G401 (cell line): ENCODE data around the gene HEATR5A. TPM values are rescaled to one million over a fixed set of nuclear protein-coding genes. Genes with fewer than 3 reads are reported as not detected.
"Not testable (repeated sequence)": the region's sequence is repeated elsewhere in the genome, so short reads cannot be mapped to it uniquely, and the experiment has no call there.

Experiments
- DNase-seq: peaks from one replicate; pipeline ENCODE4 v3.0.0-alpha.2; 2015; ENCODE audit warnings: low spot score
- in situ Hi-C: cut with HindIII; loops from 2 replicates; pipeline ENCODE4 v1.10.0; 2016; ENCODE audit warnings: low sequenced_read_pairs, mixed read lengths
- total RNA-seq: library from RNA; depleted of rRNA; stranded (reverse); fragments of >200 nt; shearing (Covaris generic); gene quantifications from 2 replicates; pipeline ENCODE4 v1.2.3, GENCODE V29; 2014

HEATR5A gene
- total RNA-seq, 1 experiment from 2014 or later, result 27.5 TPM

- in situ Hi-C loops, result no loop called here
- DNase-seq, result no peak
Measured at GRCh38 chr14:31269634-31270195, 150.6 kb downstream of the HEATR5A start.

GRCh38 chr14:31268216-31268615 lies 152.1 kb downstream of the HEATR5A start:
- in situ Hi-C loops, result no loop called here
- no peak for DNase-seq

GRCh38 chr14:31266437-31267331 lies 153.7 kb downstream of the HEATR5A start:
- no peak for DNase-seq
- in situ Hi-C loops, result no loop called here

- no peak for DNase-seq
- in situ Hi-C loops, result no loop called here
Measured at GRCh38 chr14:31265701-31266398, 154.5 kb downstream of the HEATR5A start.

- peak; percentile 8 for DNase-seq
- in situ Hi-C loops, result no loop called here
Measured at GRCh38 chr14:31263485-31264133, 156.7 kb downstream of the HEATR5A start.

GRCh38 chr14:31261859-31262731 lies 158.3 kb downstream of the HEATR5A start:
- in situ Hi-C loops, result no loop called here

GRCh38 chr14:31261523-31261858 lies 158.9 kb downstream of the HEATR5A start:
- DNase-seq, result no peak
- in situ Hi-C loops, result no loop called here

More at GRCh38 chr14:31261859-31262731, 158.3 kb downstream of the HEATR5A start:
- DNase-seq, result peak; percentile 10

GRCh38 chr14:31259040-31259435 lies 161.3 kb downstream of the HEATR5A start:
- DNase-seq, in situ Hi-C loops: not testable (repeated sequence)

GRCh38 chr14:31258427-31259039 lies 161.8 kb downstream of the HEATR5A start:
- in situ Hi-C loops, result no loop called here

GRCh38 chr14:31257554-31258426 lies 162.6 kb downstream of the HEATR5A start:
- DNase-seq, in situ Hi-C loops: not testable (repeated sequence)

More at GRCh38 chr14:31258427-31259039, 161.8 kb downstream of the HEATR5A start:
- DNase-seq, result no peak

- in situ Hi-C loops, result no loop called here
- DNase-seq, result no peak
Measured at GRCh38 chr14:31257244-31257553, 163.2 kb downstream of the HEATR5A start.

GRCh38 chr14:31256534-31257243 lies 163.7 kb downstream of the HEATR5A start:
- in situ Hi-C loops, result no loop called here

GRCh38 chr14:31255918-31256317 lies 164.4 kb downstream of the HEATR5A start:
- DNase-seq, in situ Hi-C loops: not testable (repeated sequence)

More at GRCh38 chr14:31256534-31257243, 163.7 kb downstream of the HEATR5A start:
- no peak for DNase-seq

- DNase-seq, result no peak
- in situ Hi-C loops, result no loop called here
Measured at GRCh38 chr14:31255286-31255685, 165.1 kb downstream of the HEATR5A start.

- in situ Hi-C loops, result no loop called here
- DNase-seq, result no peak
Measured at GRCh38 chr14:31253746-31254471, 166.4 kb downstream of the HEATR5A start.

- in situ Hi-C loops, result no loop called here
- DNase-seq, result no peak
Measured at GRCh38 chr14:31252865-31253264, 167.5 kb downstream of the HEATR5A start.
